Hypothalamus (tissue), 51 donors: ENCODE results near the gene MAP3K6.

Source experiments
- DNase-seq, 51 donors: peaks; one replicate each; lab custom pipeline; 2025; lab: John Stamatoyannopoulos, UW

Gene MAP3K6

DNA sequence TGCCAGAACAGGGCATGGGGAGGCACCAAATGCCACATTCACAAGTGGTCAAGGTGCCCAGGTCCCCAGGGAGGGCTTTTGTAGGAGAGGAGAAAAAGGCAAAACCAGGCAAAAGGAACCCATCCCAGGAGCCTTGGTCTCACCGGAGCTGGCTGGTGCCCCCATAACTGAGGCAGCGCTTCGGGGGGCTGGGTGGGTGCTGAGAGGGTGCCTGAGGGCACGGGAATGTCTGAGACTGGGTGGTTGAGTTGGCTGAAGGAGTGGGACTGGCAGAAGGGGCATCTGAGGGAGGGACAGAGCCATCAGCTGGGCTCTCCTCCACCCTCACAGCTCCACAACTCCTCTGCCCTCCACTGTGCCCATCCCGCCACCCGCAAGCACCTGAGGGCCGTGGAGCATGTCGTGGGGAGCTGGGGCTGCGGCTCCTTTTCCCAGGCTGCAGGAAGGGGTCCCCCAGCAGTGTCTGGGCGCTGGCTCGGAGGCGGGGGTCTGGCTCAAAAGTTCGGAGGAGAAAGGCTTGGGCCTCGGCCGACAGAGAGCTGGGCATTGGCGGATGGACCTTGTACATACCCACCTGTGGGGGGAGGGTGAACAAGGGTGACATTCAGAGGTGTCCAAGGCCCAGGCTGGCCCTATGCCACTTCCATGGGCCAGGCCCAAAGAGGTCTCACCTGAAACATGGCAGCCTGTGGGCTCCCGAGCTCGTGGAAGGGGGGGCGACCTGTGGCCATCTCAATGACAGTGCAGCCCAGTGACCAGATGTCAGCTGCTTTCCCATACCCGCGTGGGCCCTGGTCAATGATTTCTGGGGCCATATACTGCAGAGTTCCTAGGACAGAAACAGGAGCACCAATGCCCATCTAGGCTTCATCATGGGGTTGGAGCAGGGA, 8.5 kb downstream of the MAP3K6 start:
- DNase-seq, result no peak

- peak in 41 of 51 donors; percentile 4 to 73 (median 36) for DNase-seq
Measured at GRCh38 chr1:27357281-27358037, 9.3 kb downstream of the MAP3K6 start.

DNA sequence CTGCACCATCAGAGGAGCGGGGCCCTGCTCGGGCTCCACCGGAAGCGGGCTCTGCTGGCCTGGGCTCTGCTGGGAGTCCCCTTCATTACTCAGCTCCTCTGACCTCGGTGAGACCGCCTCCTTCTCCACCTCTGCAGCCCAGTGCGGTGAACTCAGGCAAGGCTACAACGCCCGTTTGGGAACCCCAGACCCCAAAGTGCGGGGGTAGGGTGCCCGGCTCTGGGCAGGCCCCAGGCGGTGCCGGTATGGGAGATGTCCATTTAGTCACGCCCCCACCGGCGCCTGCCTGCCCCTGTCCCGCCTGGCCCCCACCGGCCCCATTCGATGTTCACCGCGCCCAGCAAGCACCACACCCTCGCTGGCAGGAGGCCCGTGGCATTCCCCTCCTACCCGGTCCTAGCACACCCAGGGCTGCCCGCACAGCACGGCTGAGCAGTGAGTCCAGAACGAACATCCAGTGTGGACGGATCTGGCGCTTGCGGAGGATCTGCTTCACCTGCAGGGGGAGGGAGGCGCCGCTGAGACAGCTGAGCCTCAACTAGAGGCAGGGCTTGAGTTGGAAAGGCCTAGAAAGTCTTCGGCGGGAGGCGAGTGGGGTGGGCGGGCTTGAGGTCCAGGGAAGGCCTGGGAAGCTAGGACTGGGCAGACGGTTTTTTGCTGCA, 10.0 kb downstream of the MAP3K6 start:
- no peak for DNase-seq

- no peak for DNase-seq
Measured at GRCh38 chr1:27356277-27356618, 10.5 kb downstream of the MAP3K6 start.

DNA sequence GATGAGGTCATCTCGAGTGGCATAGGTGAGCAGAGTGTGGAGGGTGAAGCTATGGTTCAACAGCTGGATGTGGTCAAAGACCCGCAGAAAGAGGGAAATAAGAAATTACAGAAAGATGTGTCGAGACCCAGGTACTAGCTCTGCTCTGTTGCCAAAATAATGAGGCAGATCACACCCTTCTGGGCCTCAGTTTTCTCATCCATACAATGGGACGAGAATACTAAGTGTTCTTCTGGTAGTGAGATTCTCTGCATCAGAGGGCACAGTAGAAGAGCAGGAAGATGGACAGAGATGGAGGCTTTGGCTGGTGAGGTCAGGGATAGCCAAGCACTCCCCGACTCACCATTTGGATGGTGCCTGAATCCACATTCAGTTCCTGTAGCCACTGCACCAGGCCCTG, 11.1 kb downstream of the MAP3K6 start:
- no peak for DNase-seq

GRCh38 chr1:27353629-27354028, 13.1 kb downstream of the MAP3K6 start:
- DNase-seq, result no peak

DNA sequence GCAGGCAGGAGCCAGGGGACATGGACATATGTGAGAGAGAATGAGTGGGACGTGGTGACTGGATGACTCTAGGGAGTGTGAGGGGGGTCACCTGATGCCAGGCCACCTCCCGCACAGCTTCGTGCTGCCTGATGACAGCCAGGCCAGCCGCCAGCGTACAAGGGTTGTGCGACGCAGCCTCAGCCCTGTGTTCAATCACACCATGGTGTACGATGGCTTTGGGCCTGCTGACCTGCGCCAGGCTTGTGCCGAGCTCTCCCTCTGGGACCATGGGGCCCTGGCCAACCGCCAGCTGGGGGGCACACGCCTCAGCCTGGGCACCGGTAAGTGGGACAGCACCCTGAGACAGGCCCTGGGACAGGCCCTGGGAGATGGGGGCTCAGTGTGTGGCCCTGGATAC, 13.6 kb downstream of the MAP3K6 start:
- no peak for DNase-seq

DNA sequence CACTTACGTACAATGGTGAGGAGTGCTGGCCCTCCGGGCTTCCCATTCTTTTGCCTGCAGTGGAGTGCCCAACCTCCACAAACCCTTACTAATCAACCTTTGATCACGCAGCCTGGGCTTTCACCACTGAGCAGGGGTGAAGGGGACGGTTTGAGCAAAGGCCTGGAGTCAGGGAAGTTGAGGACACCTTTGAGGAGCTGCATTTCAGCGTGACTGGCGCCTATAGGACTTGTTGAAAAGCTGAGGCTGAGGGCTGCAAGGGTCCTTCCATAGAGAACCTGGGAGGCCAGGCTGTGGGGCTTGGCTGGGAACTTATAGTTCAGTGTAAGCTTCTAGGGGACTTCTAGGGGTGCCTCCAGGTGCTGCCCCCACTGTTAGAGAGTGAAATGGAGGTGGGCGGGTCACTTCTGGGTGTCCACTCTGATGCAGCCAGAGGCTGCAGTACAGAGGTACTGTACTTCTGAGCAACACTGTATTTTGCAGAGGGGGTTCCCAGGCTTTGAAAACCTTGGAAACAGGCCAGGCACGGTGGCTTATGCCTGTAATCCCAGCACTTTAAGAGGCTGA, 15.1 kb downstream of the MAP3K6 start:
- DNase-seq, result no peak

DNA sequence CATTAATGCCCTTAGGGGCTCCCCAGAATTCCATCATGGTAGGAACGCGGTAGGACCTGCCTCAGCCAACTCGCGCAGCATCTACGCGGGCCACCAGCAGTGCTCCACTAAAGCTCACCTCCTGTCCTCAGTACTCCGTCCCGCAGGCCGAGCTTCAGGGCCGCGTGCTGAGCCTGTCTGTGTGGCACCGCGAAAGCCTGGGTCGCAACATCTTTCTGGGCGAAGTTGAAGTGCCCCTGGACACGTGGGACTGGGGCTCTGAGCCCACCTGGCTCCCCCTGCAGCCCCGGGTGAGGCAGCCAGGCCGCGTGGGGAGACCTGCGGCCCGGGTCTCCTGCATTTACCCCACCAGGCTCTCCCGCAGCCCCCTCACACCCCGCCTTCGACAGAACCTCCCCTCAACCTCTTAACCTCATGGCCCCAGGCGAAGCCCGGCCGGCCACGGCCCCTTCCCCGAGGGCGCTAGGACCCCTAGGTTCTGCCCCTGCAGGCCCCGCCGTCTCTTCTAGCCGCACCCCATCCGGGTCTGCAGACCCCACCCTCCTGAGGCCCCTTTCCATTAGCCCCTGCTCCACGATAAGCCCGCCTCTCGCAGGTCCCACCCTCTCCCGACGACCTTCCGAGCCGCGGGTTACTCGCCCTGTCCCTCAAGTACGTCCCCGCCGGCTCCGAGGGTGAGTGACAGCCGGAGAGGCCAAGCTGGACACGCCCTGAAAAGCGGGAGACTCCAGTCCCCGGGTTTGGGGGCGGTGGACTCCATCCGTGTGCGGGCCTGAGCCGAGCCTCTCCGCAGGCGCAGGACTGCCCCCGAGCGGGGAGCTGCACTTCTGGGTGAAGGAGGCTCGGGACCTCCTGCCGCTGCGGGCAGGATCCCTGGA, 15.9 kb downstream of the MAP3K6 start:
- peak in 2 of 51 donors; percentile 10 to 11 for DNase-seq

GRCh38 chr1:27349784-27350662, 16.7 kb downstream of the MAP3K6 start:
- DNase-seq, result peak in 19 of 51 donors; percentile 7 to 52 (median 25)

DNA sequence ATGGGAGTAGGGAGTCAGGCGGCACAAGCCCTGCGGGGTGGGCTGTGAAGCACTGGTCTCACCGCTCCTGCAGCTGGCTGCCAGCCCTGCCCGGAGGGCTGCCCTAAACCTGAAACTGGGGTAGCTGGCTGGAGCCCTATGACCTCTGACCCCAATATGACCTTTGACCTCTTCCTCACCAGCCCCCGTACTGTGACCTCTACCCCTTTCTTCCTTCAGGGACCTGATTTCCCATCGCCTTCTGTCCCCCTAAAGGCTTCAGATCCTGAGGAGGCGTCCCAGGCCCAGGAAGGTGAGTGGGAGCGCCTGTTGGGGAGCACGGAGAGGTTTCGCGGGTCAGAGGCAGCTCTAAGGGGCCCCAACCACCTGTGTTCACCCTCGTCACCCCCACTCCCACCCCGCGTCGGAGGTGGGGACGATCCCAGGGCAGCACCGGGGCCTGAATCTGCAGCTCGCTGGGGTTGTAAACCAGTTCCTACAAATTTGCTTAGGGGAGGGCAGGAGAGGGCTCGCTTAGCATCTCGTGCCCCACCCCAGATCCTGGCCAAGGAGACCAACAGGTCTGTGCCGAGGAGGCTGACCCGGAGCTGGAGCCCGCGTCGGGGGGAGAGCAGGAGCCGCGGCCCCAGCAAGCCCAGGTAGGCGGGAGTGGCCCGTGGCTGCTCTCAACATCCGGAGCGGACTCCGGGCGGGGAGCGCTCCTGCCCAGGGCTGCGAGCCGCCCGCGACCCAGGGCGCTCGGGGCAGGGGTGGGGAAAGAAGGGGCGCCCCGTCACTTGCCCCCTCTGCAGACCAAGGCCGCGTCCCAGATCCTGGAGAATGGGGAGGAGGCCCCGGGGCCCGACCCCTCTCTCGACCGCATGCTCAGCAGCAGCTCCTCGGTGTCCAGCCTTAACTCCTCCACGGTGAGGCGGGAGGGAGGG, 17.6 kb downstream of the MAP3K6 start:
- no peak for DNase-seq

GRCh38 chr1:27346991-27347624, 19.7 kb downstream of the MAP3K6 start:
- DNase-seq, result no peak

DNA sequence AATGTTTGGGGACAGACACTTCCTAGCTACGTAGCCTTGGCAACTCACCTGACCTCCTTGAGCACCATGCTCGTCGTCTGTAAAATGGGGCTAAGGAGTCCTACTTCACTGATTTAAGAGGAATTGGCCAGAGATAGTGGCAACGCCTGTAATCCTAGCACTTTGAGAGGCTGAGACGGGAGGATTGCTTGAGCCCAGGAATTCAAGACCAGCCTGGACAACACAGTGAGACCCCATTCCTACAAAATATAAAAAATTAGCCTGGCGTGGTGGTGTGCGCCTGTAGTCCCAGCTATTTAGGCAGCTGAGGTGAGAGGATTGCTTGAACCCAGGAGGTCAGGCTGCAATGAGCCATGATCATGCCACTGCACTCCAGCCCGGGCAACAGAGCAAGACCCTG, 20.4 kb downstream of the MAP3K6 start:
- DNase-seq, result no peak

GRCh38 chr1:27345272-27345671, 21.5 kb downstream of the MAP3K6 start:
- no peak for DNase-seq

DNA sequence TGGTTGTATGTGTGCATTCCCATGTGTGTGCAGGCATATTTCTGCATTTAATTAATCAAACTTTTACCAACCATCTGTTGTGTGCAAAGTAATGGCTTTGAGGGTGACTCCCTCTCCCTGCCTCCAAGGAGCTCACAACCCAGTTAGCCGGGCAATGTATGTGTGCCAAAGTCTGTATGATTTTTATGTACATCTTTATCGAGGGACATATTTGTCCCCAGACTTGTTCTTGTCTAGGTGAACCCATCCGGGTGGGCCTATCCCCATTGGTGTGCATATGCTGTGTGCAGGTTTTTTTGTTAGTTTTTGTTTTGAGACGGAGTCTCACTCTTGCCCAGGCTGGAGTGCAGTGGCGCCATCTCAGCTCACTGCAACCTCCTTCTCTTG, 23.1 kb downstream of the MAP3K6 start:
- DNase-seq, result no peak

GRCh38 chr1:27342778-27343638, 23.8 kb downstream of the MAP3K6 start:
- no peak for DNase-seq

- DNase-seq, result no peak
Measured at GRCh38 chr1:27342391-27342777, 24.4 kb downstream of the MAP3K6 start.
